H1 (cell line): ENCODE measurements around the gene RMDN2. TPM values are rescaled to one million over a fixed set of nuclear protein-coding genes. Genes with fewer than 3 reads are reported as not detected.

Experiments
- CTCF ChIA-PET: fragments of 300-600 bp; sonication (Branson Sonifier 250); formaldehyde crosslinking; loops from one replicate; lab custom pipeline; 2021; ENCODE audit not compliant: partially characterized antibody; lab: Charles Lee
- POLR2A ChIA-PET: fragments of 300-600 bp; sonication (Branson Sonifier 250); formaldehyde crosslinking; loops from one replicate; lab custom pipeline; 2021; ENCODE audit warnings: inconsistent platforms; ENCODE audit not compliant: partially characterized antibody; lab: Charles Lee
- DNase-seq, 2 experiments: peaks; one replicate each; pipeline versions ENCODE4 v3.0.0 to v3.0.0-alpha.2; 2010 to 2022; ENCODE audit warnings: low spot score in 2 of 2, low read depth in 1 of 2, mixed read lengths in 1 of 2
- FAIRE-seq: peaks from 2 replicates; lab custom pipeline; 2011; peaks lifted over from hg19 to GRCh38; lab: Jason Lieb, UNC
- H2AFZ ChIP-seq: 2 replicates; pipeline ENCODE4 v1.8.1; 2012; ENCODE audit warnings: low read length, inconsistent platforms
- H2AK5ac ChIP-seq: 2 replicates; pipeline ENCODE4 v1.6.1; 2013; ENCODE audit warnings: low read depth, low read length
- H2BK120ac ChIP-seq: replicated peaks from 2 replicates; pipeline ENCODE3; 2013; ENCODE audit warnings: low read depth, low read length, inconsistent platforms
- H2BK12ac ChIP-seq: 2 replicates; pipeline ENCODE4 v1.6.1; 2013; ENCODE audit warnings: low read depth, low read length
- H2BK15ac ChIP-seq: 2 replicates; pipeline ENCODE4 v1.6.1; 2013; ENCODE audit warnings: low read length
- H2BK20ac ChIP-seq: 2 replicates; pipeline ENCODE4 v1.6.1; 2013; ENCODE audit warnings: low read length
- H2BK5ac ChIP-seq: 2 replicates; pipeline ENCODE4 v1.6.1; 2013; ENCODE audit warnings: low read depth, low read length
- H3K14ac ChIP-seq: 2 replicates; pipeline ENCODE4 v1.6.1; 2013; ENCODE audit warnings: inconsistent platforms; ENCODE audit not compliant: insufficient read length
- H3K18ac ChIP-seq: 2 replicates; pipeline ENCODE4 v1.6.1; 2013; ENCODE audit warnings: low read length; ENCODE audit errors: extremely low read depth
- H3K23ac ChIP-seq: 2 replicates; pipeline ENCODE4 v1.6.1; 2013; ENCODE audit warnings: inconsistent platforms; ENCODE audit not compliant: insufficient read length
- H3K23me2 ChIP-seq: 2 replicates; pipeline ENCODE4 v1.6.1; 2013; ENCODE audit warnings: low read depth, low read length
- H3K27ac ChIP-seq: 2 replicates; pipeline ENCODE4 v1.6.1; 2011; ENCODE audit warnings: low read depth, low read length, inconsistent platforms
- H3K27me3 ChIP-seq, 4 experiments: replicated peaks in 1 of 4; 1 replicate in 1 of 4; 2 replicates in 3 of 4; pipeline versions ENCODE4 v1.6.1 to v1.8.1; 2011 to 2013; ENCODE audit warnings: low read length in 3 of 4, mild to moderate bottlenecking in 3 of 4, inconsistent platforms in 2 of 4, mixed read lengths in 2 of 4, moderate library complexity in 1 of 4; ENCODE audit not compliant: control insufficient read depth in 3 of 4, insufficient read depth in 3 of 4; ENCODE audit errors: extremely low read depth in 1 of 4
- H3K36me3 ChIP-seq, 4 experiments: 2 replicates each; pipeline versions ENCODE4 v1.6.1 to v1.8.1; 2011 to 2013; ENCODE audit warnings: mild to moderate bottlenecking in 4 of 4, low read length in 3 of 4, moderate library complexity in 2 of 4, control low read depth in 1 of 4, inconsistent platforms in 1 of 4; ENCODE audit not compliant: insufficient read depth in 4 of 4, control insufficient read depth in 2 of 4
- H3K4ac ChIP-seq: replicated peaks from 2 replicates; pipeline ENCODE3; 2013; ENCODE audit warnings: low read length, low read depth, mixed read lengths, inconsistent platforms; ENCODE audit not compliant: insufficient read length
- H3K4me1 ChIP-seq, 4 experiments: replicated peaks in 1 of 4; 1 replicate in 1 of 4; 2 replicates in 3 of 4; pipeline versions ENCODE4 v1.6.1 to v1.8.1; 2011 to 2013; ENCODE audit warnings: low read length in 3 of 4, inconsistent platforms in 2 of 4, mixed read lengths in 1 of 4; ENCODE audit not compliant: insufficient read depth in 4 of 4, control insufficient read depth in 3 of 4
- H3K4me2 ChIP-seq, 2 experiments: 2 replicates each; pipeline versions ENCODE4 v1.6.1 to v1.8.1; 2011 to 2013; ENCODE audit warnings: low read depth in 2 of 2, low read length in 2 of 2, control low read depth in 1 of 2, inconsistent platforms in 1 of 2, mild to moderate bottlenecking in 1 of 2; ENCODE audit not compliant: insufficient read depth in 1 of 2
- H3K4me3 ChIP-seq, 4 experiments: fragments of 200-600, 300-600 bp in 1 of 4; sonication (generic), shearing (Covaris generic), sonication (Bioruptor Twin) in 1 of 4; 2 replicates each; pipeline versions ENCODE4 v1.5.1 to v1.8.1; 2011 to 2016; ENCODE audit warnings: low read length in 4 of 4, low read depth in 3 of 4, control low read depth in 2 of 4, inconsistent platforms in 2 of 4, mild to moderate bottlenecking in 2 of 4, mixed read lengths in 1 of 4, moderate library complexity in 1 of 4; ENCODE audit not compliant: insufficient read depth in 2 of 4; ENCODE audit errors: extremely low read depth in 1 of 4
- H3K56ac ChIP-seq: replicated peaks from 2 replicates; pipeline ENCODE3; 2013; ENCODE audit warnings: low read depth, mild to moderate bottlenecking, mixed read lengths, low read length, inconsistent platforms; ENCODE audit not compliant: insufficient read length
- H3K79me1 ChIP-seq: 2 replicates; pipeline ENCODE4 v1.6.1; 2013; ENCODE audit warnings: low read depth, low read length, control low read depth
- H3K79me2 ChIP-seq, 2 experiments: 2 replicates each; pipeline versions ENCODE4 v1.6.1 to v1.8.1; 2012 to 2013; ENCODE audit warnings: low read length in 2 of 2, mild to moderate bottlenecking in 2 of 2, inconsistent platforms in 1 of 2; ENCODE audit not compliant: insufficient read depth in 2 of 2, control insufficient read depth in 1 of 2
- H3K9ac ChIP-seq, 4 experiments: replicated peaks in 1 of 4; 1 replicate in 1 of 4; 2 replicates in 3 of 4; pipeline versions ENCODE4 v1.6.1 to v1.8.1; 2011 to 2013; ENCODE audit warnings: low read depth in 3 of 4, low read length in 3 of 4, control low read depth in 2 of 4, mild to moderate bottlenecking in 2 of 4, moderate library complexity in 2 of 4, inconsistent platforms in 1 of 4; ENCODE audit errors: extremely low read depth in 1 of 4
- H3K9me3 ChIP-seq, 2 experiments: 2 replicates each; pipeline versions ENCODE4 v1.6.1 to v1.8.1; 2012 to 2013; ENCODE audit warnings: mild to moderate bottlenecking in 2 of 2, moderate library complexity in 2 of 2, control low read depth in 1 of 2, inconsistent platforms in 1 of 2, low read depth in 1 of 2, low read length in 1 of 2, mixed read lengths in 1 of 2; ENCODE audit not compliant: insufficient read depth in 2 of 2
- H4K20me1 ChIP-seq, 2 experiments: replicated peaks in 1 of 2; 2 replicates each; pipeline versions ENCODE3 to v1.8.1; 2011 to 2013; ENCODE audit warnings: inconsistent platforms in 2 of 2, low read length in 2 of 2, mild to moderate bottlenecking in 1 of 2; ENCODE audit not compliant: insufficient read depth in 2 of 2, control insufficient read depth in 1 of 2
- H4K5ac ChIP-seq: 2 replicates; pipeline ENCODE4 v1.6.1; 2013; ENCODE audit warnings: low read length, low read depth, mixed read lengths, inconsistent platforms; ENCODE audit not compliant: insufficient read length
- H4K8ac ChIP-seq: 2 replicates; pipeline ENCODE4 v1.8.0; 2013; ENCODE audit warnings: mild to moderate bottlenecking, moderate library complexity, low read length, inconsistent platforms; ENCODE audit not compliant: insufficient read depth; ENCODE audit errors: extremely low read depth
- H4K91ac ChIP-seq: replicated peaks from 2 replicates; pipeline ENCODE3; 2013; ENCODE audit warnings: low read length, mixed read lengths, inconsistent platforms; ENCODE audit not compliant: insufficient read length
- CTBP2 ChIP-seq: IDR thresholded peaks from 2 replicates; pipeline ENCODE4 v1.7.0; 2011; ENCODE audit warnings: borderline replicate concordance, mild to moderate bottlenecking, moderate library complexity, mixed read lengths, low read length; ENCODE audit not compliant: insufficient read depth, insufficient read length
- HDAC6 ChIP-seq: IDR thresholded peaks from one replicate; pipeline ENCODE4 v1.7.1; 2012; ENCODE audit warnings: low read depth, mild to moderate bottlenecking, inconsistent platforms, low read length, moderate library complexity
- JUN ChIP-seq: IDR thresholded peaks from 2 replicates; pipeline ENCODE4 v1.6.1; 2011; ENCODE audit warnings: low read depth, mild to moderate bottlenecking, improper control_type of control experiment, low read length
- PHF8 ChIP-seq: fragments of 200-600 bp; sonication (generic); conservative IDR thresholded peaks from 2 replicates; pipeline ENCODE4 v1.7.1; 2012; ENCODE audit warnings: low read depth, mild to moderate bottlenecking, inconsistent platforms, low read length, moderate library complexity
- POLR2AphosphoS5 ChIP-seq: IDR thresholded peaks from 2 replicates; pipeline ENCODE4 v1.6.1; 2011; ENCODE audit warnings: low read depth, low read length
- WGBS, 2 experiments: shearing (Covaris generic) in 1 of 2; methylation state at CpG; one replicate each; pipeline versions ENCODE4 v1.1.6 to v1.1.7; 2013 to 2015; ENCODE audit warnings: low lambda C conversion rate in 2 of 2, mixed read lengths in 2 of 2, inconsistent platforms in 1 of 2, low coverage in 1 of 2, missing lambda C conversion rate in 1 of 2; ENCODE audit not compliant: insufficient replicate concordance in 2 of 2, insufficient coverage in 1 of 2, insufficient read length in 1 of 2; ENCODE audit errors: extremely low coverage in 1 of 2, missing lambda C conversion rate in 1 of 2; 5-methylcytosine and 5-hydroxymethylcytosine counted together
- polyA plus RNA-seq, 7 experiments: library from polyadenylated mRNA; depleted of rRNA in 3 of 7; stranded (reverse) in 5 of 7; unstranded in 2 of 7; fragments of >200 nt in 5 of 7; fragments of 200-250 nt in 2 of 7; gene quantifications; 1 replicate in 5 of 7; 2 replicates in 1 of 7; 4 replicates in 1 of 7; pipeline versions ENCODE4 v1.2.1 to v1.2.3, GENCODE V29; 2011 to 2013; ENCODE audit warnings: missing spikeins in 2 of 7, mixed read lengths in 2 of 7
- total RNA-seq: library from RNA; stranded (reverse); fragmentation: NEBNext Ultra II Directional; extraction: Animal tissue kit (Norgen Biotek cat#: 25700); gene quantifications from 2 replicates; pipeline ENCODE4 v1.2.1, GENCODE V29; 2021
- TF ChIP-seq, protein P1 (sequence below): IDR thresholded peaks from 2 replicates; pipeline ENCODE4 v1.6.1; 2011; ENCODE audit warnings: low read length, improper control_type of control experiment

RMDN2 gene
- total and polyA plus RNA-seq, 2 of the 8 experiments (the other 6 are each of a cell fraction or from before 2014, with no cell fraction given) = 0.53 to 3.0 TPM

DNA sequence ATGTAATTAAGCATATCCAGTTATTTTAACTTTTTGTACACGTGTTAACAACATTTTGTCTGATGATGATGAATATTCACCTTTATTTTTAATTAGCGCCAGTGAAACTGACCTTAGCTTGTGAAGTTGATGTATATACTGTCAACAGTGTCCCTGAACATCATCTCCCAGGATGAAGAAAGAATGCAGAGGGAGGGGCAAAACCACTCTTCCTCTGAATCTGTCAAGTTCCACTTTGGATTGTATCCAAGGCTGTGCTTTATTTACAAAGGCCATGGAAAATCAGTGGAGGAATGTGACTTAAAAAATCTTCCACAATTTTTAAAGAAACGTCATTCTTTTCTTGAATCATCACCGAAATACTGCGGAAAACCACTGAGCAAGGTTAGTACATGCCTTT is 4.5 kb upstream of the RMDN2 start:
- Histone ChIP-seq H2AFZ (no peak overlapping the region), H3K23me2 (peaks cover 5% of the 10 kb centered on the region), H3K79me1 (no peaks in the 10 kb centered on the region), H3K14ac (no peak overlapping the region), H4K91ac (no peak overlapping the region), H3K4me3 (no peak overlapping the region), H2AK5ac (no peak overlapping the region), H3K9me3 (no peaks in the 10 kb centered on the region), H4K5ac (no peak overlapping the region), H3K36me3 (no peaks in the 10 kb centered on the region), H3K27ac (no peak overlapping the region), H3K4me1 (no peaks in the 10 kb centered on the region), H3K4me2 (no peak overlapping the region), H2BK5ac (no peak overlapping the region), H4K8ac (no peak overlapping the region), H3K9ac (no peak overlapping the region), H2BK20ac (no peak overlapping the region), H3K18ac (no peak overlapping the region), H4K20me1 (no peaks in the 10 kb centered on the region), H2BK12ac (no peak overlapping the region), H2BK15ac (no peak overlapping the region), H3K4ac (no peak overlapping the region), H2BK120ac (no peak overlapping the region), H3K56ac (no peak overlapping the region), H3K23ac (no peak overlapping the region), H3K79me2 (no peaks in the 10 kb centered on the region), H3K27me3 (peaks cover 0 to 3% (median 1%) of the 10 kb centered on the region in 4 experiments; a peak in 1 of 7 replicates)
- FAIRE-seq (no peak), DNase-seq (no peak)
- no peak for TF ChIP-seq HDAC6
- TF ChIP-seq JUN = no peak
- no peak for TF ChIP-seq PHF8
- TF ChIP-seq, protein P1, sequence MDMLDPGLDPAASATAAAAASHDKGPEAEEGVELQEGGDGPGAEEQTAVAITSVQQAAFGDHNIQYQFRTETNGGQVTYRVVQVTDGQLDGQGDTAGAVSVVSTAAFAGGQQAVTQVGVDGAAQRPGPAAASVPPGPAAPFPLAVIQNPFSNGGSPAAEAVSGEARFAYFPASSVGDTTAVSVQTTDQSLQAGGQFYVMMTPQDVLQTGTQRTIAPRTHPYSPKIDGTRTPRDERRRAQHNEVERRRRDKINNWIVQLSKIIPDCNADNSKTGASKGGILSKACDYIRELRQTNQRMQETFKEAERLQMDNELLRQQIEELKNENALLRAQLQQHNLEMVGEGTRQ = no peak
- no peak for TF ChIP-seq POLR2AphosphoS5
- TF ChIP-seq CTBP2 = no peak
- CTCF ChIA-PET = no interaction called here
- 96% methylated on average over 5 of the region's 5 CpGs; no CpG with 5 or more reads in 1 of the 2 experiments for WGBS, 2 experiments
- POLR2A ChIA-PET = no interaction called here
